Keratinocyte (primary cell): ENCODE measurements around the gene UBQLN4. TPM values are rescaled to one million over a fixed set of nuclear protein-coding genes. Genes with fewer than 3 reads are reported as not detected.

Experiments
- DNase-seq: peaks from one replicate; pipeline ENCODE4 v3.0.0-alpha.2; 2011; ENCODE audit warnings: low read depth, missing footprints, low spot score
- FAIRE-seq: peaks from 2 replicates; lab custom pipeline; 2011; peaks lifted over from hg19 to GRCh38; lab: Jason Lieb, UNC
- H2AFZ ChIP-seq: 2 replicates; pipeline ENCODE4 v1.6.0; 2012; ENCODE audit warnings: low read length, control low read depth, inconsistent platforms; ENCODE audit not compliant: control insufficient read depth
- H3K27ac ChIP-seq: 2 replicates; pipeline ENCODE4 v1.5.1; 2011; ENCODE audit warnings: low read length; ENCODE audit not compliant: control insufficient read depth, insufficient read depth
- H3K27me3 ChIP-seq: 3 replicates; pipeline ENCODE4 v1.6.0; 2011; ENCODE audit warnings: low read length; ENCODE audit not compliant: control insufficient read depth, insufficient read depth; ENCODE audit errors: extremely low read depth
- H3K36me3 ChIP-seq, 2 experiments: 2 replicates in 1 of 2; 3 replicates in 1 of 2; pipeline ENCODE4 v1.5.1; 2011; ENCODE audit warnings: low read length in 2 of 2, mild to moderate bottlenecking in 1 of 2; ENCODE audit not compliant: control insufficient read depth in 2 of 2, insufficient read depth in 2 of 2; ENCODE audit errors: extremely low read depth in 1 of 2
- H3K4me1 ChIP-seq: 3 replicates; pipeline ENCODE4 v1.5.1; 2011; ENCODE audit warnings: low read length; ENCODE audit not compliant: control insufficient read depth, insufficient read depth; ENCODE audit errors: extremely low read depth
- H3K4me2 ChIP-seq: 3 replicates; pipeline ENCODE4 v1.6.0; 2011; ENCODE audit warnings: low read depth, low read length; ENCODE audit not compliant: control insufficient read depth, insufficient read depth; ENCODE audit errors: extremely low read depth
- H3K4me3 ChIP-seq, 3 experiments: fragments of 200-600 bp in 1 of 3; sonication (generic) in 1 of 3; 2 replicates in 2 of 3; 3 replicates in 1 of 3; pipeline ENCODE4 v1.5.1; 2011 to 2016; ENCODE audit warnings: low read length in 3 of 3, mild to moderate bottlenecking in 3 of 3, control low read depth in 2 of 3, inconsistent platforms in 1 of 3, low read depth in 1 of 3, mixed read lengths in 1 of 3, mixed run types in 1 of 3, moderate library complexity in 1 of 3; ENCODE audit not compliant: control insufficient read depth in 2 of 3, insufficient read depth in 2 of 3; ENCODE audit errors: extremely low read depth in 1 of 3
- H3K79me2 ChIP-seq: 2 replicates; pipeline ENCODE4 v1.6.0; 2012; ENCODE audit warnings: low read length; ENCODE audit not compliant: control insufficient read depth, insufficient read depth
- H3K9ac ChIP-seq: 3 replicates; pipeline ENCODE4 v1.6.0; 2011; ENCODE audit warnings: low read length; ENCODE audit not compliant: control insufficient read depth, insufficient read depth; ENCODE audit errors: extremely low read depth
- H3K9me1 ChIP-seq: 3 replicates; pipeline ENCODE4 v1.6.0; 2011; ENCODE audit warnings: low read length; ENCODE audit not compliant: control insufficient read depth, insufficient read depth; ENCODE audit errors: extremely low read depth
- H3K9me3 ChIP-seq: 2 replicates; pipeline ENCODE4 v1.5.1; 2012; ENCODE audit warnings: low read depth, low read length; ENCODE audit not compliant: control insufficient read depth
- H4K20me1 ChIP-seq: 3 replicates; pipeline ENCODE4 v1.6.0; 2011; ENCODE audit warnings: low read length; ENCODE audit not compliant: control insufficient read depth, insufficient read depth; ENCODE audit errors: extremely low read depth
- EZH2 ChIP-seq: IDR thresholded peaks from one replicate; pipeline ENCODE4 v1.6.1; 2012; ENCODE audit warnings: inconsistent platforms, mild to moderate bottlenecking, low read length, moderate library complexity
- dilution Hi-C: fragments of 300-500 bp; cut with MboI; formaldehyde crosslinking; loops from one replicate; pipeline ENCODE4 v1.7.0; 2020; ENCODE audit warnings: low sequenced_read_pairs; ENCODE audit not compliant: extremely low pct_ligation_motif_present
- polyA plus RNA-seq, 5 experiments: library from polyadenylated mRNA; depleted of rRNA in 3 of 5; stranded (reverse) in 3 of 5; stranded (forward) in 1 of 5; unstranded in 1 of 5; fragments of >200 nt; gene quantifications; 1 replicate in 1 of 5; 2 replicates in 3 of 5; 3 replicates in 1 of 5; pipeline versions ENCODE4 v1.2.1 to v1.2.3, GENCODE V29; 2011 to 2012; ENCODE audit warnings: missing spikeins in 2 of 5, low read depth in 1 of 5, low replicate concordance in 1 of 5
- TF ChIP-seq, protein P1 (sequence below), 3 experiments: IDR thresholded peaks in 1 of 3; conservative IDR thresholded peaks in 1 of 3; optimal IDR thresholded peaks in 1 of 3; 2 replicates in 2 of 3; 3 replicates in 1 of 3; pipeline versions ENCODE3 to v1.5.1; 2011; ENCODE audit warnings: low read length in 3 of 3, mild to moderate bottlenecking in 3 of 3, moderate library complexity in 2 of 3, control low read depth in 1 of 3, inconsistent platforms in 1 of 3; ENCODE audit not compliant: insufficient read depth in 2 of 3; ENCODE audit errors: extremely low read depth in 1 of 3

The UBQLN4 gene
- polyA plus RNA-seq, 1 donor (not counting 4 experiments of a cell fraction or from before 2014, with no cell fraction given), result 35.8 TPM

GRCh38 chr1:156062189-156062588 is 8.6 kb upstream of the UBQLN4 start:
- Histone ChIP-seq H3K9me3 (no peaks in the 10 kb centered on the region), H3K27me3 (no peaks in the 10 kb centered on the region), H2AFZ (no peak overlapping the region), H3K9me1 (peaks cover 2% of the 10 kb centered on the region), H3K27ac (no peak overlapping the region), H3K4me2 (peak overlapping the region; percentile 96), H3K79me2 (peaks cover 22% of the 10 kb centered on the region), H4K20me1 (no peaks in the 10 kb centered on the region), H3K9ac (peak overlapping the region; percentile 78), H3K4me3 (peak overlapping the region; percentile 57 to 89 (median 83)), H3K36me3 (peaks cover 3 to 8% of the 10 kb centered on the region in 2 experiments), H3K4me1 (peaks cover 13% of the 10 kb centered on the region)
- dilution Hi-C loops, result no loop called here
- no peak for TF ChIP-seq EZH2
- TF ChIP-seq, protein P1, sequence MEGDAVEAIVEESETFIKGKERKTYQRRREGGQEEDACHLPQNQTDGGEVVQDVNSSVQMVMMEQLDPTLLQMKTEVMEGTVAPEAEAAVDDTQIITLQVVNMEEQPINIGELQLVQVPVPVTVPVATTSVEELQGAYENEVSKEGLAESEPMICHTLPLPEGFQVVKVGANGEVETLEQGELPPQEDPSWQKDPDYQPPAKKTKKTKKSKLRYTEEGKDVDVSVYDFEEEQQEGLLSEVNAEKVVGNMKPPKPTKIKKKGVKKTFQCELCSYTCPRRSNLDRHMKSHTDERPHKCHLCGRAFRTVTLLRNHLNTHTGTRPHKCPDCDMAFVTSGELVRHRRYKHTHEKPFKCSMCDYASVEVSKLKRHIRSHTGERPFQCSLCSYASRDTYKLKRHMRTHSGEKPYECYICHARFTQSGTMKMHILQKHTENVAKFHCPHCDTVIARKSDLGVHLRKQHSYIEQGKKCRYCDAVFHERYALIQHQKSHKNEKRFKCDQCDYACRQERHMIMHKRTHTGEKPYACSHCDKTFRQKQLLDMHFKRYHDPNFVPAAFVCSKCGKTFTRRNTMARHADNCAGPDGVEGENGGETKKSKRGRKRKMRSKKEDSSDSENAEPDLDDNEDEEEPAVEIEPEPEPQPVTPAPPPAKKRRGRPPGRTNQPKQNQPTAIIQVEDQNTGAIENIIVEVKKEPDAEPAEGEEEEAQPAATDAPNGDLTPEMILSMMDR (optimal IDR thresholded peaks at IDR 0.05 in 1 of 3, IDR thresholded peaks at IDR 0.05 in 1 of 3, conservative IDR thresholded peaks at IDR 0.05 in 1 of 3; ENCODE audit: extremely low read depth in 1 of 3, insufficient read depth in 2 of 3, low read length in 3 of 3), result no peak
- FAIRE-seq, result peak; percentile 20
- no peak for DNase-seq

- peak within 1 kb of the TSS; percentile 96 for H3K4me2 ChIP-seq
- dilution Hi-C loops, result no loop called here
- H3K9me1 ChIP-seq, result peaks cover 2% of the 10 kb centered on the region
- peak within 1 kb of the TSS; percentile 57 to 89 (median 83) for H3K4me3 ChIP-seq
- no peaks in the 10 kb centered on the region for H3K9me3 ChIP-seq
- H4K20me1 ChIP-seq, result no peaks in the 10 kb centered on the region
- peak; percentile 69 for DNase-seq
- FAIRE-seq, result peak; percentile 67
- TF ChIP-seq EZH2, result no peak
- TF ChIP-seq, protein P1 (optimal IDR thresholded peaks at IDR 0.05 in 1 of 3, IDR thresholded peaks at IDR 0.05 in 1 of 3, conservative IDR thresholded peaks at IDR 0.05 in 1 of 3; ENCODE audit: extremely low read depth in 1 of 3, insufficient read depth in 2 of 3, low read length in 3 of 3), result peak in 1 of 3 experiments; percentile 31
- peak within 1 kb of the TSS; percentile 67 for H3K27ac ChIP-seq
- peak within 1 kb of the TSS; percentile 78 for H3K9ac ChIP-seq
- H2AFZ ChIP-seq, result peak within 1 kb of the TSS; percentile 81
- no peaks in the 10 kb centered on the region for H3K27me3 ChIP-seq
- H3K79me2 ChIP-seq, result peaks cover 25% of the 10 kb centered on the region
- H3K4me1 ChIP-seq, result peaks cover 13% of the 10 kb centered on the region
- H3K36me3 ChIP-seq, result peaks cover 0 to 11% of the 10 kb centered on the region in 2 experiments
Observed at GRCh38 chr1:156060937-156061636, 7.5 kb upstream of the UBQLN4 start, which contains the start of gene RAB25. TSS of gene RAB25 (plus strand) at chr1:156061160. CDS start at chr1:156061401, 241 bp downstream.
